Measurements from ENCODE around the gene CDC42BPB.
A peak's percentile ranks its signal among the peaks of the same experiment; 100 is the strongest.

CDC42BPB gene

DNA sequence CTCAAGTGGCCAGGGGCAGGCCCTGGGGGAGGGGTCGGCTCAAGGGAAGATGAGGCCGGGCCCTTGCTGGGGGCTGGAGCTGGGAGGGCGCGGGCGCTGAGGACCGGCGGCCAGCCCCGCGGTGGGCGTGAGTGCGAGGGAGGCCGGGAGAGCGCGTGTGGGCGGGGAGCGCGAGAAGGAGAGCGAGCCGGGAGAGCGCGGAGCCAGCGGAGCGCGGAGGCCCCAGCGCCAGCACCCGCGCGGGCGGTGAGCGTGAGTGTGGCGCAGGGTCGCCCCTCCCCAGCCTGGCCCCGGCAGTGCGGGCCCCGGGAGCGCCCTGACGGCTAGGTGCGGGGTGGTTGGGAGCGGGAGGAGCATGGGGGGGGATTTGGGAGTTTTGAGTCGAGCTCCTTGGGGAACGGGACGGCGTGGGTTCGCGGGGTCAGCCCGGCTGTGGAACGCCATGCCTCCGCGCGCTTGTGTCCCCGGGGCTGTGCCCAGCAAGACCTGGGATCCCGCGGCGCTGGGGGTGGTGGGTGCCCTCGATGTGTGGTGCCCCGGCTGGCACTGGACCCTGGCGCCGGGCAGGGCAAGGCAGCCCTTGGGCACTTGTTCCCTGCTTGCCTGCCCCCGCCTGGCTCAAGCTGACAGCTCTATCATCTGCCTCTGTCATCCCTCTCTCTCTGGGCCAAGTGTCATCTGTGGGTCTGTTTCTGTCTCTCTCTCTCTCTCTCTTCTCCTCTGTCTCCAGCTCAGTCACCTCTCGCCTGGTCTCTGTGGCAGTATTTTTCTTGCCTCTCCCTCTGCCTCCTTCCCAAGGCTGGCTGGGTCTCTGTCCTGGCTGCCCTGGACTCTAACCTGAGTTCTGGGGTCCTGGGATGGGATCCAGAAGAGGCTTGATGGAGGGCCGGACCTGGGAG lies 26.9 kb upstream of the CDC42BPB start, which contains the start of gene LBHD2:
Gene LBHD2, plus strand, starts transcription at position 190 of the 899 bp plus-strand sequence. CDS start 1,803 bp downstream, outside the sequence.
- Histone ChIP-seq H3K27me3 (replicated peaks) (peaks cover 13% of the 10 kb centered on the region), H3K27ac (no peak within 1 kb of the TSS), H3K4me3 (ENCODE audit: low read depth, low read length) (no peak within 1 kb of the TSS), H3K36me3 (replicated peaks) (no peaks in the 10 kb centered on the region)
- TF ChIP-seq, protein P1, sequence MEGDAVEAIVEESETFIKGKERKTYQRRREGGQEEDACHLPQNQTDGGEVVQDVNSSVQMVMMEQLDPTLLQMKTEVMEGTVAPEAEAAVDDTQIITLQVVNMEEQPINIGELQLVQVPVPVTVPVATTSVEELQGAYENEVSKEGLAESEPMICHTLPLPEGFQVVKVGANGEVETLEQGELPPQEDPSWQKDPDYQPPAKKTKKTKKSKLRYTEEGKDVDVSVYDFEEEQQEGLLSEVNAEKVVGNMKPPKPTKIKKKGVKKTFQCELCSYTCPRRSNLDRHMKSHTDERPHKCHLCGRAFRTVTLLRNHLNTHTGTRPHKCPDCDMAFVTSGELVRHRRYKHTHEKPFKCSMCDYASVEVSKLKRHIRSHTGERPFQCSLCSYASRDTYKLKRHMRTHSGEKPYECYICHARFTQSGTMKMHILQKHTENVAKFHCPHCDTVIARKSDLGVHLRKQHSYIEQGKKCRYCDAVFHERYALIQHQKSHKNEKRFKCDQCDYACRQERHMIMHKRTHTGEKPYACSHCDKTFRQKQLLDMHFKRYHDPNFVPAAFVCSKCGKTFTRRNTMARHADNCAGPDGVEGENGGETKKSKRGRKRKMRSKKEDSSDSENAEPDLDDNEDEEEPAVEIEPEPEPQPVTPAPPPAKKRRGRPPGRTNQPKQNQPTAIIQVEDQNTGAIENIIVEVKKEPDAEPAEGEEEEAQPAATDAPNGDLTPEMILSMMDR (IDR thresholded peaks at IDR 0.05; ENCODE audit: low read depth, low read length, missing control alignments): no peak
- no peak for DNase-seq
- in situ Hi-C loops (cut with HindIII; ENCODE audit: low pct_ligation_motif_present, low sequenced_read_pairs): no loop called here

DNA sequence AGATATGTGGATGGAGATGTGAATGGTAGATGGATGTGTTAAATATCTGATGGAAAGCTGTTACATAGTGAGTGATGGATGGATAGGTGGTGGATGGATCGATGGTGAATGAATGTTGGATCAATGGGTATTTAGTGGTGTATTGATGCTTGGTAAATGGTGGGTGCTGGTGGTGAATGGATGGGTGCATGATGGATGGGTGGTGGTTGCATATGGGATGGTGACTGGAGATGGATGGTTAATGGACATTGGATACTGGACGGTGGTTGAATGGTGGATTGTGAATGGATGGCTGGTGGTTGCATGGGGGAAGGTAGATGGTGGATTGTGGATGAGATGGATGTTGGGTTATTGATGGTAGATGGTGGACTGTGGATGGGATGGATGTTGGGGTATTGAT lies 24.6 kb upstream of the CDC42BPB start:
- H3K36me3 ChIP-seq (replicated peaks): no peaks in the 10 kb centered on the region

DNA sequence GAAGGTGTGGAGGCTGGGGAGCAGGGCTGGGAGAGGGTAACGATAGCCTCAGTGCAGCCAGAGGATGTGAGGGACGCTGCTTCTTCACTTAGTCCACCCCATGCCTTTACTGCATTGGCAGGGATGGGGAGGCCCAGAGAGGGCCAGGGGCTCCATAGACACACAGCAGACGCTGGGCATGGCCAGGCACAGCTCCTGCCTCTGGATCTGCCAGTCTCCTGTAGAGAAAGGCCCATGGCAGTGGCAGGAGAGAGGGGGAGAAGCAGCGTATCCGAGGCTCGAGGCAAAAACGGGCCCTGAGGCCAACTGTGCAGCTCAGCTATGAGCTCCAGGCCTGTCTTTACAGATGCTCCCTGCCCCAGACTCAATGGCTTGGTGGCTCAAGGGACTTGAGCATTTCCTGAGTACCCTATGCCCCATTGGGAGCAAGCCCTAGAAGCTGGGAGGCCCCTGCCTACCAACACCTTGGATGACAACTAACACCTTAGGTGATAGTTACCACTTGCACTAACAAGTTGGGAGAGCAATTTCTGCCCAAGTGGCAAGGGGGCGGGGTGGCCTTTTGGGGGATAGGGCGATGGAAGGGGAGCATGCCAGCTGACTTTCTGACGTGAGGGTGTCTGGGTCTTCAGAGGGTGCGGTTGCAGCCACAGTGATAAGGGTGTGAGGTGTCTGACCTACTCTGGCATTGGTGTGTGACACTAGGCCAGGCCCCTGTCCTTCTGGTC lies 21.7 kb upstream of the CDC42BPB start:
- in situ Hi-C loops (cut with HindIII; ENCODE audit: low pct_ligation_motif_present, low sequenced_read_pairs): no loop called here
- H3K27me3 ChIP-seq (replicated peaks): peaks cover 2% of the 10 kb centered on the region
- no peak overlapping the region for H3K27ac ChIP-seq
- TF ChIP-seq, protein P1 (IDR thresholded peaks at IDR 0.05; ENCODE audit: low read depth, low read length, missing control alignments): no peak
- no peak overlapping the region for H3K4me3 ChIP-seq (ENCODE audit: low read depth, low read length)
- no peak for DNase-seq
- H3K36me3 ChIP-seq (replicated peaks): no peaks in the 10 kb centered on the region

More for the DNA sequence above, 24.6 kb upstream of the CDC42BPB start:
- DNase-seq: no peak
- no peak overlapping the region for H3K4me3 ChIP-seq (ENCODE audit: low read depth, low read length)
- TF ChIP-seq, protein P1 (IDR thresholded peaks at IDR 0.05; ENCODE audit: low read depth, low read length, missing control alignments): no peak
- H3K27me3 ChIP-seq (replicated peaks): peaks cover 13% of the 10 kb centered on the region
- H3K27ac ChIP-seq: no peak overlapping the region
- in situ Hi-C loops (cut with HindIII; ENCODE audit: low pct_ligation_motif_present, low sequenced_read_pairs): no loop called here

DNA sequence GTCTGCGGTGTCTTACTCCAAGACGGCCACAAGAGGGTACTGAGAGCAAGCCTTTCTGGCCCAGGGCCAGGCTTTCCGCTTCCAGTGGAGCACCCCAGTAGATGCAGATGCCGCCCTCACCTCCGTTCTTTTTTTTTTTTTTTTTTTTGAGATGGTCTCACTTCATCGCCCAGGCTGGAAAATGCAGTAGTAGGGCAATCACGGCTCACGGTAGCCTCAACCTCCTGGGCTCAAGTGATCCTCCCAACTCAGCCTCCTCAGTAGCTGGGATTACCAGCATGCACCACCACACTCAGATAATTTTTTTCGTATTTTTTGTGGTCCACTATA lies 21.0 kb upstream of the CDC42BPB start:
- Histone ChIP-seq H3K4me3 (ENCODE audit: low read depth, low read length) (no peak overlapping the region), H3K27me3 (replicated peaks) (no peaks in the 10 kb centered on the region), H3K27ac (no peak overlapping the region), H3K36me3 (replicated peaks) (no peaks in the 10 kb centered on the region)
- in situ Hi-C loops (cut with HindIII; ENCODE audit: low pct_ligation_motif_present, low sequenced_read_pairs): no loop called here
- peak; percentile 61 for DNase-seq
- TF ChIP-seq, protein P1 (IDR thresholded peaks at IDR 0.05; ENCODE audit: low read depth, low read length, missing control alignments): peak; percentile 91

DNA sequence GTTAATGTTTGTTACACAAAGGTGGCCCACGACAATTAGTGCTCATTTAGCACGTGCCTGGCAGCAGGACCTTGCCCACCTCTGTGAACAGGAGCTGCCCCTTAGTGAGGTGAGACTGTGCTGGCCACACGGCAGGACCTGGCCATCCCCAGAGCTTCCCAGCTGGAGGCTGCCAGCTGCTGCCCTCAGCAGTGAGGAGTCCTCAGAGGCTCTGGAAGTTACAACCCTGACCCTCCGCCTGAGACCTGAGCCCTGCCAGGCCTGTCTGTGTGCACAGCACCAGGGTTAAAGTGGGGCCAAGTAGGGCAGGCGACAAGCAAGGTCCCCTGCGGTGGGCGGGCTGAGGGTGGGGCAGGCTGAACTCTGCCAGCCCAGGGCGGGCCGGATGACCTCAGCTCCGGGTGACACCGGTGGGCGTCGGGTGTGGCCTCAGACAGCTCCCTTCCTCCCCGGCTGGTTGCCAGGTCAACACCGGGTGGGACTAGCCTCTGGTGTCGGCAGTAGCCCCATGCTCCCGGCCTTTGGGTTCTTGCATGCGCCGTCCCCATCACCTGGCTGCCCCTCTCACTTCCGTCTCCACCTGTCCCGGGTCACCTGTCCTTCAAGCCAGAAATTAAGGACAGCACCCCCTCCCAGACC lies 17.5 kb upstream of the CDC42BPB start:
- Histone ChIP-seq H3K4me3 (ENCODE audit: low read depth, low read length) (no peak overlapping the region), H3K36me3 (replicated peaks) (no peaks in the 10 kb centered on the region), H3K27me3 (replicated peaks) (no peaks in the 10 kb centered on the region), H3K27ac (no peak overlapping the region)
- in situ Hi-C loops (cut with HindIII; ENCODE audit: low pct_ligation_motif_present, low sequenced_read_pairs): no loop called here
- TF ChIP-seq, protein P1 (IDR thresholded peaks at IDR 0.05; ENCODE audit: low read depth, low read length, missing control alignments): no peak
- no peak for DNase-seq
